C4-2B (cell line): ENCODE results near the gene CCDC88C.

ENCODE experiments used
- CTCF ChIP-seq: fragments of 450-650 bp; conservative IDR thresholded peaks from 2 replicates; pipeline ENCODE4 v1.5.1; 2017; ENCODE audit warnings: mild to moderate bottlenecking
- ZFX ChIP-seq: fragments of 450-650 bp; IDR thresholded peaks from 2 replicates; pipeline ENCODE4 v1.6.1; 2017

GRCh38 chr14:91363776-91364523, 53.7 kb downstream of the CCDC88C start:
- TF ChIP-seq CTCF (no peak), ZFX (no peak)
